ENCODE measurements around the gene DEPDC4.

DNA sequence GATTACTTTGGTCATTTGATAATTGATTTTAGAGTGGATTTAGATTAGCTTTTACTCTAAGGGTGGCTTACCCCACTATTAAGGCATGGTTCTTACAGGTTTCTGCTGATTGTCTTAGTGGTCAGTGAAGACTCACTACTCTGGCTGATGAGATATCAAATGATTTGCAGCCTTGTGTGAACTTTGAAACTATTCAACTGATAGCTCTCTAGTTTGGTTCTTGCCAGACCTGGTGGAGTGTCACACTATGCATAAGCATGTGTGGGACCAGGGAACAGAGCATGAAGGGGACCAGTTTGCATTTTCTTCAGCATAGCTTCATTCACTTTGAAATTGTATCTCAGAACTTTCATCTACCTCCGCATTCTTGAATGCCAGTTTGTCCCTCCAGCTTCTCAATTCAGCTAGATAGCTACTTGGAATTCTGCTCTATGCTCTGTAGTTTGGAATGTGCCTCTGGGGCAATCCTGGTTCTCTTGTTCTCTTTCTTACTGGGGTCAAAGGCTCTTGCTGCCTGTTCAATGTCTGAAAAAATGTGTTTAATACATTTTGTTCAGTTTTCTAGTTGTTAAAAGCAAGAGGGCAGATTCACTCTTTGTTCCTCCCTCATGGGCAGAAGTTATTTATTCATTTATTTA lies 12.8 kb upstream of the DEPDC4 start:
- TF ChIP-seq EZH2phosphoT487 (IDR thresholded peaks at IDR 0.05; ENCODE audit: insufficient read depth, low read depth) (no peak), EZH2 (IDR thresholded peaks at IDR 0.05; ENCODE audit: insufficient read depth, poor library complexity, severe bottlenecking) (no peak)

Measured in GM23248 (cell line).